Stimulated activated CD8-positive, alpha-beta memory T cell treated with anti-CD3 and anti-CD28 coated beads, Interleukin-12 subunit alpha, Interleukin-12 subunit beta, amount 100 ng/mL, for 24 hours (primary cell): ENCODE data around the gene BACH1.

ENCODE experiments used
- DNase-seq: peaks from one replicate; pipeline ENCODE4 v3.0.0-alpha.2; 2020; ENCODE audit errors: extremely low read depth

BACH1 gene

DNA sequence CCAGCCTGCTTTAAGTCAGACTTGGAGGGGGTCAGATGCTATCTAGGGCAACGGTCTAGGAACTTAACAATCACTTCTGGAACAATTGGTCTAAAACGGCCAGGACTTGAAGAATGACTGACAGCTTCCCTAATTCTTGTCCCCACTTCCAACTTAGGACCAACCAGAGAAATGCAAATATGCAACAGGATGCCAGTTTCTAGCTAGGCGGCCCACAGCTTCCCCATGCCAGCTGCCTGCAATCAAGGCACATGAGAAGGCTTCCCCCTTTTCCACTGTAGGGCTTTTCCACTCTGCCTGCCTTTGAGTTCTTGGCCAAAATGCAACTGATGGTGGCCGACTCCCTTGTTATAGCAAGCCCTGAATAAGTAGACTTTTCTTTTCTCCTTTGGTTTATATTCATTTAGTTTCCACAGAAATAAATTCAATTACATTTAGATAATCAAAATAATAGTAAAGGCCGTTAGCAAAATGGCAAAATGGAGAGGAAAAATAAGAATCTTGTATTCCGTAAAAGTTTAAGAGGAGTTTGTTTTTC, 80.9 kb downstream of the BACH1 start:
- DNase-seq, result no peak

DNA sequence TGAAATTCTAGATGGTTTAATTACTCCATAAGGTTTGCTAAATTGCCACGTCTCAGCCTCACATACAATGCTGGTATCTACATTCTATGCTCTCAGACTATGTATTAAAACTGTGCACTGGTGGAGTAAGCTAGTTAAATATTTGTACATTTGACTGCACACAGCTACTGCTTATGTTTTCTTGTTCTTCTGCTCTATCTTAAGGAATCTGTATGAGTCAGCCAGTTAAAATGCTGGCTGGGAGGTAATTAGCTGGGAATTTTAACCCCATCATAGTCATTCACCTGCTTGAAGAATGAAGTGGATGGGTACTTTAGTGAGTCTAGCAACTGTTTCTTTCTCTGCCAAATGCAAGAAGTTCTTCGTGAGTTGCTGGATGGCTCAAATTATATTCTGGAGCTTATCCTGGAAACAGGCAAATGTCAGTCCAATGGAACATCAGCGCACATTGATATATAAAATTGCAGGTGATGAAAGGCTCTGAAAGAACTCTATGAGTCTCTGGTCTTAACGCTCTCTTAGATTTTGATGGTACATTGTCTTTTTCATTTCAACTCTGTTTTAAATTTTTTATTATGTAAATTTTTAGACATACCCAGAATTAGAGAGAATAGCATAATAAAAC, 83.4 kb downstream of the BACH1 start:
- no peak for DNase-seq

DNA sequence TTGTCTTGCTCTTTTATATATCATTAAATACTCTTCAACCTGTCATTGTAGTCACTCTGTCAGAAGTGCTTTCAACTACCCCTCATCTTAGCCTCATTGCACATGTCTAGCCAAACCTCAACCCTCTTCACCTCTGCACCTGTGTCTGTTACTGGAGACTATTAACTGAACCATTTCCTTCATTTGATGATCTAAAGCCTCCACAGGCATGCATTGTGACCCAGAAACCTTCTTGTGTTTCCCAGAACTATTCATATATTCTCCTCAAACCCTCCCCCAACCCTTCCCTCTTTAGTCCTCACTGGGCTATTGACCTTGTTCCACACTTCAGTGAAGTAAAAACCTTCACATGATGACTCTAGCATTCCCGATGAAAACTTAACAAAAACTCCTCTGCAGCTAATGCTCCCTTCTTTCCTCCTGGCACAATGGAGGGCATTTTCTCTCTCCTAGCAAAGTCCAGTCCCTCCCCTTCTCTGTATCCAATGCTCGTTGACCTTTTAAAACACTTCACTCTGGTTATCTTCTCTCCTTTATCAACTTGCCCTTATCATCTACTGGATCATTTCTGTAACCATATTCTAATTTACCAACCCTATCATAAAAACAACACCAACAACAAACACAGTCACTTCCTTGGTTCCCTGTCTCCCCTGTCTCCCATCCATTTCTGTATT, 86.1 kb downstream of the BACH1 start:
- no peak for DNase-seq

DNA sequence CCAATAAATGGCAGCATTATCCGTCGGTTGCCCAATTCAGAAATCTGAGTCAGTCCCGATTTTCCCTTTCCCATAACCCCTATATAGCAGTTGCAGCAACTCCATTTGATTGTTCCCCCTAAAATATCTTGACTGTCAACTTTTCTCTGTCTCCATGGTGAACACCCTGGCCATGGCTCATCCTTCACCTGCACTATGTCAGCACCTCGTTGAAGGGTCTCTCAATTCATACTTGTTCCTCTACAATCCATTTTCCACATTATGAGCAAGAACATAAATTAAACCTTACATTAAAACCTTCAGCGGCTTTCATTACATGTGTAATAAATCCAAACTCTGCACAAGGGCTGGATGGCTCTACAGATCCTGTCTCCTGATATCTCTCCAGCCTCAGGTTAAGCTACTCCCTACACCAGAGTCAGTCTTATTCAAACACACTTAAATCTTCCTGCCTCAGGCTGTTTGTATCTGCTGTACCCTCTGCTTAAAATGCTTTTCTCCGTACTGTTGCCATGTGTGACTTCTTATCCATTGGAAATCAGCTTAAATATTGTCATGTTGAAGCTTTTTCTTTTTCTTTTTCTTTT, 87.3 kb downstream of the BACH1 start:
- no peak for DNase-seq

DNA sequence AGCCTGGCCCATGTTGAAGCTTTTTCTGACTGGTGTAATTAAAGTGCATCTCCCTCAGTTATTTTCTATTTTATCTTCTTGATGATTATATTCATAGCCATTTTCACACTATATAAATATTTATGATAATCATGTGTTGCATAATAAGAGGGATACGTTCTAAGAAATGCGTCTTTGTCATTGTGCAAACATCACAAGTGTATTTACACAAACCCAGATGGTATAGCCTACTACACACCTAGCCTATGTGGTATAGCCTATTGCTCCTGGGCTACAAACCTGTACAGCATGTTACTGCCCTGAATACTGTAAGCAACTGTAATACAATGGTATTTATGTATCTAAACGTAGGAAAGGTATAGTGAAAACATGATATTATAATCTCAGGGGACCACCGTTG, 88.1 kb downstream of the BACH1 start:
- no peak for DNase-seq

DNA sequence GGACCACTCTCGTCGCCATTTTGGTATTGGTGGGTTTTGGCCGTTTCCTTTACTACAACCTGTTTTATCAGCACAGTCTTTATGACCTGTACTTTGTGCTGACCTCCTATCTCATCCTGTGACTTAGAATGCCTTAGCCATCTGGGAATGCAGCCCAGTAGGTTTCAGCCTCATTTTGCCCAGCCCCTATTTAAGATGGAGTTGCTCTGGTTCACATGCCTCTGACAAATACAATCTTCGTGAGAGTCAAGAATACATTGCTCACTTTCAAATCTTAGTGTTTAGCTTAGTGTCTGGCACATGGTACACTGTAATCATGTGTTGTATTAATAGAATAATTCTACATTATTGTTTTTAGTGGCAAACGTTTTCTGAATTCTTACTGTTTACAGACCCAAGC, 88.9 kb downstream of the BACH1 start:
- no peak for DNase-seq

DNA sequence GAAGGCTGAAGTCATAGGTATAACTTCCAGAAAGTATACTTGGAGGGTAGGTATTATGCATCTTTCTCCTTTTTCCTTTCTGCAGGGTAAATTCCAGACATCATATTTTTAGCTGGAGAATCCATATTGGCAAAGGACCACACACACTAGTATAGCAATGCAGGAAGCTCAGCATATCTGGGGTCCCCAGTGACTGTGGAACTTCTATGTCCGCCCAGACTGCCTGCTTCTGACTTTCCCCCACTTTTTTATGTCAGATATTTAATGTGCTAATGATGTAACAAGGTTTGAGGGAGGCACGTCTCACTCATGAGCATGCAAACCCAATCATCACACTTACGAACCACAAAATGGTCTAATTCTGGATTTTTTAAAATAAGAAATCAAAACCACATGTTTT, 90.4 kb downstream of the BACH1 start:
- DNase-seq, result no peak

DNA sequence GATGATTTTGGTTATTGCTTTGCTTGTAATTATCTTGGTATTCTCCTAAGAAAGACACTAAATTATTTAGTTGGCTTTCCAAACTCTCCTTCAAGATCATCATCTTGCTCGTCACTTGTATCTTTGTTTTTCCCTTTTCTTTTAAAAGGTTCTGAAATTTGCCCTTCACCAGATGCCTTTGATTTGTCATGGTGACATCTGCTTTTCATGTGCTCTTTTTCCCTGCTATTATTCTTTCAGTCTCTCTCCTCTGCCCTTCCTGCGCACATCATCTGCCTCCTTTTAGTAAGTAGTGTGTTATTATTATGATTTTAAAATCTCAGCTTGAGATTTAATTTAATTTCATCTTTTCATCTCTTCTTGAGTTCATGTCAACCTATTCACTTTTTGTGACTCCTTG, 92.1 kb downstream of the BACH1 start:
- DNase-seq, result no peak

DNA sequence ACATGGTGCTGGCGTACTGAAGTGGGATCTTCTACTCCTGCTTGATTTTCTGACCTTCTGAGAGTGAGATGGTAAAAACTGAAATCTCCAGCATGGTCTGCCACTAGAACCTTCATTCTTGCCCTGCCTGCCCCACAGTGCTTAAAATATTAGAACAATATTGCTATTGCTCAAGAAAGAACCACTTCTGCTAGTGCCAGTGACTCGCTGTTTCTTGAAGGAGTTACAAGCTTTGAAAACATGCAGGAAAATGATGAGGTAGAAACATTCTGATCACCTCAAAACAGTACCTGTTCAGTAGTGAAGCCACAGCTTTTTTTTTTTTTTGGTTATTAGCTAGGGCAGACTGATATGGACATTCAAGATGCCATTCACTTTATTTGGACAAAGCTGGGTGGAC, 95.3 kb downstream of the BACH1 start:
- DNase-seq, result no peak
